ENCODE measurements around the gene CCR4.
A peak's percentile ranks its signal among the peaks of the same experiment; 100 is the strongest.
"Not testable (repeated sequence)": the region's sequence is repeated elsewhere in the genome, so short reads cannot be mapped to it uniquely, and the experiment has no call there.

Gene CCR4

DNA sequence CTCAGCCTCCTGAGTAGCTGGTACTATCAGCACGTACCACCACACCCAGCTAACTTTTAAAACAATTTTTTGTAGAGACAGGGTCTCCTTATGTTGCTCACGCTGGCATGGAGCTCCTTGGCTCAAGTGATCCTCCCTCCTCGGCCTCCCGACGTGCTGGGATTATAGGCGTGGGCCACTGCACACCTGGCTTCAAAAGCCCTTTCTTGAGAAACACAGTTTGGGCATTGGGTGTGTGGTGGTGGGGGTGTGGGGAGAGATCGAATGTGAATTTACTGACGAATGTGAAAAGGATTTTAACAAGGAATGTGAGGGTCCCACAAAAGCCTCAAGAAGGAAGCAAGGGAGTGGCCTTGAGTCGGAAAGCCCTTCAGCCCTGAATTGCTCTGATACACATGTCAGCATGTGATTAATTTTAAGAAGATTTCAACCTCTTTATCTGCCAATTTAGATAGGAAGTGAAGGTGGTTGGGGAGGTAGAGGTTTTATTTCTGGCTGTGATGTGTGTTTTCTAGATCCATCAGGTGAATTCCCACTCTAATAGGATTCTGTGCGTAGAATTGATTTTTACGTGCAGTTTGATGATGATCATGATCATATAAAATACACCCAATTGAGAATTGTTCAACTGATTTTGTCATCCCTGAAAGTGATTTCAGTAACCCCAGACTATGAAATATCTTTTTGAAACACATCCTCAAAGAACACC, 1.1 kb downstream of the CCR4 start:
- no peak for DNase-seq (ENCODE audit: low read depth in 2 of 2)

DNA sequence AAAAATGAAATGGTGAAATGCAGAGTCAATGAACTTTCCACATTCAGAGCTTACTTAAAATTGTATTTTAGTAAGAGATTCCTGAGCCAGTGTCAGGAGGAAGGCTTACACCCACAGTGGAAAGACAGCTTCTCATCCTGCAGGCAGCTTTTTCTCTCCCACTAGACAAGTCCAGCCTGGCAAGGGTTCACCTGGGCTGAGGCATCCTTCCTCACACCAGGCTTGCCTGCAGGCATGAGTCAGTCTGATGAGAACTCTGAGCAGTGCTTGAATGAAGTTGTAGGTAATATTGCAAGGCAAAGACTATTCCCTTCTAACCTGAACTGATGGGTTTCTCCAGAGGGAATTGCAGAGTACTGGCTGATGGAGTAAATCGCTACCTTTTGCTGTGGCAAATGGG, 3.1 kb downstream of the CCR4 start:
- DNase-seq (ENCODE audit: low read depth in 2 of 2), result no peak

- no peak for DNase-seq (ENCODE audit: low read depth in 2 of 2)
Observed at GRCh38 chr3:32956750-32957570, 5.5 kb downstream of the CCR4 start.

DNA sequence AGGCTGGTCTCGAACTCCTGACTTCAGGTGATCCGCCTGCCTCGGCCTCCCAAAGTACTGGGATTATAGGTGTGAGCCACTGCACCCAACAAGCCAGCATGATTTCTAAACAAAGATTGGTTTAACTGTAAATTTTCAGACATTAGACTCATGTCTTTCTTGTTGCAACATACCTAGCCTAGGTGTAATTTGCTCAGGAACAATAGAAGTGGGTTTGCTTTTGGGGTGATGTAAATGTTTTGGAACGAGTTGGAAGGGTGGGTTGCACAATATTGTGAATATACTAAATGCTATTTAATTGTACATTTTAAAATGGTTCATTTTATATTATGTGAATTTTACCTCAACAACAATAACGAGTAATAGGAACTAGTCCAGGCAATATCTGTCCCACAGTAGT, 7.1 kb downstream of the CCR4 start:
- DNase-seq (ENCODE audit: low read depth in 2 of 2), result no peak

GRCh38 chr3:32959371-32959770, 7.9 kb downstream of the CCR4 start:
- no peak for DNase-seq (ENCODE audit: low read depth in 2 of 2)

GRCh38 chr3:32960404-32961170, 9.1 kb downstream of the CCR4 start:
- DNase-seq (ENCODE audit: low read depth in 2 of 2), result no peak

DNA sequence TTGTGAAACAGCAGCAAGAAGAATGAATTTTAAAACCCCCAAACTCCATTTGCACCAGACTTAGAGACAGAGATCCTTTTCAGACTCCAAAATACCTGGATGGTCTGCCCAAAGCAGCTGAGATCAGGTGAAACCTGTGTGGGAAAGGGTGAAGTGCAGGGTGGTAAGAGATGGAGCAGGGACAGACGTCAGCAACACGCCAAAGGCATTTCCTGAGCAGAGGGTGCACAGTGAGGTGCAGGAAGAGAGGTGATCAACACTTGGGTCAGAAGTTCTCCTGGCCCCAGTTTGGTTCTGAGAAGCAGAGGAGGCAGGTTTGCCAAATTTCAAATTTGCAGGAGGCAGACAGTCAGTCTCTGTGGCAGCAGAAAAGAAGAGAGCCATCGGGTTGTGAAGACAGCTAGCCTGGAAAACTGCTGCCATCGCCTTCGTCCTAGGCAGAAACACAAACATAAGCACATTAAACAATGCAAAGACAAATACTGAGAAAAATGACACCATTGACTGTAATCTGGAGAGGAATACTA, 9.8 kb downstream of the CCR4 start:
- DNase-seq (ENCODE audit: low read depth in 2 of 2), result peak in 1 of 2 donors; percentile 25

DNA sequence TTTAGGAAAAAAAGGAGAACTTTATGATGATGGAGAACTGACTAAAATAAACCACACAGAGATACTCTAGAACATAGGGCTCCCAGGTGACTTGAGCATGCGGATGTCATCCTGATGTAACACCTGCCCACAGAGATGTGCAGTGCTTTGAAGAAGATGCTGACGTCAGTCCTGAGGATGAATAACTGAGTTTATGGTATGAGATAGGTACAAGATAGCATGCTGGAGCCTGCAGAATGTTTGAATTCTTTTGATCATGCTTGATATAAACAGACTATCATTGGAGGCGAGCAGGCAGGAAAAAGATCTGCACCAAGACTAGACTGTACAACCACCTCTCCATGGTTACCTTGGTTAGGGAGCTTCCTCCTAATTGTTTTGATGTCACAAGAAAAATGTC, 12.4 kb downstream of the CCR4 start:
- peak in 1 of 2 donors; percentile 47 for DNase-seq (ENCODE audit: low read depth in 2 of 2)

GRCh38 chr3:32964781-32965180, 13.3 kb downstream of the CCR4 start:
- DNase-seq (ENCODE audit: low read depth in 2 of 2), result not testable (repeated sequence)

DNA sequence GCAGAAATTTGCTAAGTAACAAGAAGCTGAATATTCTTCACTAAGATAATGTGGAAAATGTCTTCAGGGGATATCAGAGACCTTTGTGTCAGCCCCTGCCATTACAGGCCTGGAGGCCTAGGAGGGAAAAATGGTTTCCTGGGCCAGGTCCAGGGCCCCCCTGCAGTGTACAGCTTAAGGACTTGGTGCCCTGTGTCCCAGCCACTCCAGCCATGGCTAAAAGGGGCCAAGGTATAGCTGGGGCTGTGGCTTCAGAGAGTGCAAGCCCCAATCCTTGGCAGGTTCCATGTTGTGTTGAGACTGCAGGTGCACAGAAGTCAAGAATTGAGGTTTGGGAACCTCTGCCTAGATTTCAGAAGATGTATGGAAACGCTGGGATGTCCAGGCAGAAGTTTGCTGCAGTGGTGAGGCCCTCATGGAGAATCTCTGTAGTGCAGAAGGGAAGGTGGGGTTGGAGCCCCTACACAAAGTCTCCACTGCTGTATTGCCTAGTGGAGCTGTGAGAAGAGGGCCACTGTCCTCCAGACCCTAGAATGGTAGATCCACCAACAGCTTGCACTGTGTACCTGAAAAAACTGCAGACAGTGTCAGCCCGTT, 14.3 kb downstream of the CCR4 start:
- DNase-seq (ENCODE audit: low read depth in 2 of 2), result not testable (repeated sequence)

DNA sequence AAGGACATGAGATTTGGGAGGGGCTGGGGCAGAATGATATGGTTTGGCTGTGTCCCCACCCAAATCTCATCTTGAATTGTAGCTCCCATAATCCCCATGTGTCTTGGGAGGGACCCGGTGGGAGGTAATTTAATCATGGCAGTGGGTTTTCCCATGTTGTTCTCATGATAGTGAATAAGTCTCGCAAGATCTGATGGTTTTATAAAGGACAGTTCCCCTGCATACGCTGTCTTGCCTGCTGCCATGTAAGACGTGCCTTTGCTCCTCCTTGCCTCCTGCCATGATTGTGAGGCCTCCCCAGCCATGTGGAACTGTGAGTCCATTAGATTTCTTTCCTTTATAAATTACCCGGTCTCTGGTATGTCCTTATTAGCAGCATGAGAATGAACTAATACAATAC, 15.2 kb downstream of the CCR4 start:
- DNase-seq (ENCODE audit: low read depth in 2 of 2), result not testable (repeated sequence)

DNA sequence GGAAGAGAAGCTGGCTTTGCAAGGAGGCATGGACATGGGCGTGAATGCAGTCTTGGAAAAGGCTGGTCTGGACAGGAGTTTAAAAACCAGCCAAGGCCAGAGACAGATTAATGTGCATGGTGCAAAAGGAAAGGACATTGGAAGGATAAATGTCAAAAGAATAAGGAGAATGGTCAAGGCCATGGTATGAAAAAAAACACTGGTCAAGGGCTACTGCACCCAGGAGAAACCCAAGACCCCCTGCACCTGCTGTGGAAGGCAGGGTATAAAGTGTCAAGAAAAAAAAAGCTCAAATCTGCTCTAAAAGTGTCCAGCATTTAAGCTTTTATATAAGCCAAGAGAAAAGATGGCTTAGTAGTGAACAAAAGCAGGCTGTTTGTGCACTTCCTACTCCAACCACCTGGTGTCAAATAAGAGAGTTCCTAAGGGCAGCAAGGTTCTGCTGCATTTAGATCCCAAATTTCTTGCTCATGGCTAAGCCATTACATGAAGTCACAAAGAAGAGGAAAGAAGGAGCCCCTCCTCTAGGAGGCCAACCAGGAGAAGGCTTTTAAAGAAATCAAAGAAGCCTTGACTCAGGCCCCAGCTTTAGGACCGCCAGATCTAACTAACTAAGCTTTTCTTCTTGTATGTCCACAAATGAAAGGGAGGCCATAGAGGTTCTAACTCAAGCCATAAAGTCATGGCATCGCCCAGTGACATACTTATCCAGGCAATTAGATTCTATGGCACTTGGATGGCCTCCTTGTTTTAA, 16.9 kb downstream of the CCR4 start:
- DNase-seq (ENCODE audit: low read depth in 2 of 2), result no peak

GRCh38 chr3:32968920-32969389, 17.5 kb downstream of the CCR4 start:
- no peak for DNase-seq (ENCODE audit: low read depth in 2 of 2)

DNA sequence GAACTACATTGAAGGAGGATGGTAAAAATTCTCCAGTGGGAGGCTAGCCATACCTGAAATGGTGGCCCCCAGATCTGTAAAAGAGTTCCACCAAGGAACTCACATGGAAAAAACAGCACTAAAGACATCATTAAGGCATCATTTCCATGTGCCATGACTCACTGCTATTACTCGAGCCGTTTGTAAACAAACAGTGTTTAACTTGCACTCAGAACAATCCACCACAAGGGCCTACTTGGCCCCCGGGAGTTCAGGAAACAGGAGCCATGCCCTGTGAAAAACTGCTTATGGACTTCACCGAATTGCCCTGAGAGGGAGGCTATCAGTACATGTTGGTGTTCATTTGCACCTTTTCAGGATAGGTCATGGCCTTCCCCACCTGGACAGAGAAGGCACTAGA, 18.2 kb downstream of the CCR4 start:
- DNase-seq (ENCODE audit: low read depth in 2 of 2), result no peak

DNA sequence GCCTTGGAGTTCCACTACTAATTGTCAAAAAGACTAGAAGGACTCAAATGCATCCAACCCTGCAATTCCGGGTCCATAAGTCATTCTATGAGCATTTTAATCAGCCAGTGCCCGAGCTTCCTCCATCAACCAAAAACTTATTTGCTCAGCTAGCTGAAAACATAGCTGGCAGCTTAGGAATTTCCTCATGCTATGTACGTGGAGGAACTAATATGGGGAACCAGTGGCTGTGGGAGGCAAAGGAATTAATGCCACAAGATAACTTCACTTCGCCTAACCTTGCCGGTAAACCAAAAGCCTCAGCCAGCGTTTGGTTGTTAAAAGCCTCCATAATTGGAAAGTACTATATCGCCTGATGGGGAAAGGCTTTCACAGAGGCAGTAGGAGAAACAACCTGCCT, 19.8 kb downstream of the CCR4 start:
- not testable (repeated sequence) for DNase-seq (ENCODE audit: low read depth in 2 of 2)

- no peak for DNase-seq (ENCODE audit: low read depth in 2 of 2)
Observed at GRCh38 chr3:32972482-32973146, 21.2 kb downstream of the CCR4 start.

DNA sequence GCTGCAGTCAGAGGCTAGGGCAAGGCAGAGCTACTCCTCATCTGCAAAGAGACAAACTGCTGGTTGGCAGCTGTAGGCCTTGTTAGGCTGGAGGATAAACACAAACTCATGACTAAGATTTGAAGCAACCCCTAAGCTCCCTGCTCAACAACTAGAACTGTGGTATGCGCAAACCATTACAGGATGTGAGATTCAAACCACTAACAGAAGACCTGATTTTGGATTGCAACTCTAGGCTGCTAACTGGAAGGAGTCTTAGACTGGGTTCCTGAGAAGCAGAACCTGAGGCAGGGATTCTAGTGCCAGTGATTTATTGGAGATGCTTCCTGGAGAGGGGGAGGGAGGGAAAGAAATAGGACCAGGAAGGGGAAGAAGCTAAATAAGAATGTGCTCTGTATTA, 22.5 kb downstream of the CCR4 start:
- no peak for DNase-seq (ENCODE audit: low read depth in 2 of 2)

GRCh38 chr3:32975891-32976595, 24.6 kb downstream of the CCR4 start:
- DNase-seq (ENCODE audit: low read depth in 2 of 2), result no peak

GRCh38 chr3:32977861-32978260, 26.4 kb downstream of the CCR4 start:
- no peak for DNase-seq (ENCODE audit: low read depth in 2 of 2)

DNA sequence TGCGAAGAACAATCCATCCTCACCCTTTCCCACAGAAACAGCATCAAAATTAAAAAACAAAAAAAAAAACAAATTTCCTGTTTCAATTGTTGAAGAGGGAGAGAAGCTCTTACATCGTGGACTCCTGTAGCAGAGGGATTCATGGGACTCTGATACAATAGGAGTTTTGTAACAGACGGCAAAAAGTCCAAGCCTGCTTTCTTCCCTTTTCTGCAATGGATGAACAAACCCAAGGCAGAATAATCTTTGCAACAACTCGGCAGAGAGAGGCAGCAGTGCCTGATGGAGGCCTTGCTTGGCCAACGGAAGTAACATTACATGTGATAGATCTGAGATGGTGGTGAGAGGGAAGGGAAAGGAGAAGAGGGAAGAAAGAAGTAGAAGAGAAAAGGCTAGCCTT, 26.9 kb downstream of the CCR4 start:
- no peak for DNase-seq (ENCODE audit: low read depth in 2 of 2)

Data from stimulated activated CD4-positive, alpha-beta T cell treated with anti-CD3 and anti-CD28 coated beads, Interleukin-15, amount 100 ng/mL, for 48 hours (primary cell).